ENCODE data around the gene SH3BP5L.

The SH3BP5L gene

DNA sequence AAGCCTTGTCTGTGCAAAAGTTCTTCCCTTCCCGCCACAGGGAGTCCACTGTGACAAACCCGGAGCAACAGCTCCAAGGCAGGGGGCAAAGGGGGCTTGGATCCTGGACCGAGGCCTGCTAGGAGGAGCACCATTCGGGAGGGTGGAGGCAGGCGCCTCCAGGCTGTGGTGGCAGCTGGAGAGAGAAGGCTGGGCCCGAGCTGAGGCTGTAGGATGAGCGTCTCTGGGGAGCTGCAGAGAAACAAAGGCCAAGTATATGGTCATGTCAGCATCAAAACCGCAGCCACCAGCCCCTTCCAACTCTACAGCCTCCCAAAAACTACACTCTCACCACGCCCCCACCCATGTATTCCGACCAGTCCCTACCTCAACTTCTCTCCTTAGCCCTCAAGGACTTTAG lies 579 bp downstream of the SH3BP5L start:
- no peak for DNase-seq

DNA sequence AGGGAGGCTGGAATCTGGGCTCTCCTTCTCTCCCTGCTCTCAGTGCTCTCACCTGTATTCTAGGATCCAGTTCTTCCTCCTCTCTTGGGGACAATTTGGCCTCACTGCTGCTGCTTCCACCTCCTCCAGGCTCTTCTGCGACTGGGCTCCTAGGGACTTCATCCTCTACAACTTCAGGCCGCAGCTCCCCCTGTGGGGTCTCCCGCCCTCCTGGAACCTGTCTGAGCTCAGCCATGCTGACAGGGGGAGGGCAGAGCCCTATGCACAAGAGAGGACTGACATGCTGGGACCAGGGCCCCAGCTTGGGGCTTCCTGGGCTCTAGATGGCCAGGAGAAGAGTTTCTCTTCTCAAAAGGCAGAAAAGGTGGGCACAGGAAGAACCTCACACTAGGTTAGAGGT lies 1.0 kb downstream of the SH3BP5L start:
- DNase-seq = no peak

DNA sequence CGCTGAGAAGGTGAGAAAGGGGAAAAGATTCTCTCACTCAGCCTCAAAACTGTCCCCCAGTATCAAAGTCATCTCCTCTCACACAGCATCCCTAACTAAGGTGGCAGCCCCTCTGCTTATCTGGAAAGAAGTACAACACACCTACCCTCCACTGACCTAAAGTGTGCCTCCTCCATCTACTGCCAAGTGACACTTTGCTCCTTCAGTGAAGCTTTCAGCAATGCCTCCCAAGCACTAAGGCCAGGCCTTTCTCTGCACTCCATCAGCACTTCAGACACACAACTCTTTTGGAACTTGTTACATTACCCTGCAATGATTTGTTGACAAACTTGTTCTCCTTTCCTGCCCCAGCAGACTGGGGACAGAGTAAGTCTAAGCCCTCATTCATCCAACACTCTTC lies 1.4 kb downstream of the SH3BP5L start:
- DNase-seq = no peak

- no peak for DNase-seq
Observed at GRCh38 chr1:248823517-248824001, 2.2 kb downstream of the SH3BP5L start.

- no peak for DNase-seq
Observed at GRCh38 chr1:248822148-248823032, 3.3 kb downstream of the SH3BP5L start.

DNA sequence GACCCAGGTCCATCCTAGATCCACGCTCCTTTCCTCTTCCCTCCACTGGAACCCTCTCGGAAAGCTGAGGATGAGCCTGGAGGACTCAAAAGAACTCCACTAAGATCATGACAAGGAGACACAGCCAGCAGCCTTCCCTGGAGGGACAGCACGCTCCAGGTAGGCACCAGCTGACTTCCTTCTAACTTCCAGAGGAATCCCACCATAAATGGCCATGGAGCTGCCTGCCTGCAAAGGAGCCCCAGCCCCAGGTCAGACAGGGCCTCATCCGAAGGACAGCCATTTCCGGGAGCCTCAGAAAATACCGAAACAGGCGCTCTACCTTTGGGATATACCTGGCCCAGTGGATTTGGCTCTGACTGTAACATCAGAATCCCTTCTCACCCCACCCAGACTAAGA lies 4.1 kb downstream of the SH3BP5L start:
- no peak for DNase-seq

- no peak for DNase-seq
Observed at GRCh38 chr1:248821101-248821500, 4.6 kb downstream of the SH3BP5L start.

DNA sequence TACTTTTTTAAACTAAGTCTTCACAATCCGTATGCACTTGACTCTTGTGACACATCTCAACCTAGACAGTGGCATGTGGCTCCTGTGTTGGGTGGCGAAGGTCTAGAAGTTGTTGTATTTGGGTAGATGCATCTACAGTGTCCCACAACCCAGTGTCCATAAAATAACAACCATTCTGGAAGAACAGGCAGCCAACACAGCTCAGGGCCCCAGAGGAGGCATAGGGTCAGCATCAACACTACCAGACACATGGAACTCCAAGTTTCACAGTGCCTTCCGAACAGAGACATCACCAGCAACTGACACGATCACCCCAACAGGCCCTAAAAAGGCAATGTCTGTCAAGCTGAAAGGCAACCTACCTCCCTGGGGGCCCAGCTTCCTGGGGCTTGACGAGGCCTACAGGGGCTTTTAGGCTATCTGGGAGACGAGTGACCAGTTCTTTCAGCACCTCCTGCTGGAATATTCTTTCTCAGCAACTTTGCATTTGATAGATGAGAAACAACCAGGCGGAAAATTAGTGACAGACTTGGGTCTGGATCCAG lies 5.6 kb downstream of the SH3BP5L start:
- no peak for DNase-seq

GRCh38 chr1:248818505-248819374 lies 7.0 kb downstream of the SH3BP5L start:
- no peak for DNase-seq

GRCh38 chr1:248817065-248817464 lies 8.7 kb downstream of the SH3BP5L start:
- DNase-seq = peak in 1 of 2 donors; percentile 42

GRCh38 chr1:248816042-248816851 lies 9.5 kb downstream of the SH3BP5L start:
- DNase-seq = no peak

- no peak for DNase-seq
Observed at GRCh38 chr1:248815407-248816034, 10.2 kb downstream of the SH3BP5L start.

DNA sequence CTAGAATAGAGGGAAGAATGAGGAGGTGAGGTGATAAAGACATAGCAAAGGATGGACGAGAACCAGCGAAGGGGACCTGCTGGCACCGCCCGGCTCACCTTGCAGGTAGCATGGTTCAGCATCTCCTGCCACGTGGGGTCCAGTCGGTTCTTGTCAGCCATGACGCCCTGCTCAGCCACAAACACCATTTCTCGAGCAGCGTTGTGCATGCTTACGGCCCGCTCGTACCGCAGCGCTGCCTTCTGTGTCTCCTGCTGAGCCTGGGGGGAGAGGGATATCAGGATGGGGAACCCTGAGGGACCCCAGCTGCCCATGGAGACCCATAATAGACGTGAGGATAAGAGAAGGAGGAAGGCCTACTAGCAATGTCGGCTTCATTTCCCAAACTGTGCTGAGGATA lies 11.4 kb downstream of the SH3BP5L start:
- no peak for DNase-seq

DNA sequence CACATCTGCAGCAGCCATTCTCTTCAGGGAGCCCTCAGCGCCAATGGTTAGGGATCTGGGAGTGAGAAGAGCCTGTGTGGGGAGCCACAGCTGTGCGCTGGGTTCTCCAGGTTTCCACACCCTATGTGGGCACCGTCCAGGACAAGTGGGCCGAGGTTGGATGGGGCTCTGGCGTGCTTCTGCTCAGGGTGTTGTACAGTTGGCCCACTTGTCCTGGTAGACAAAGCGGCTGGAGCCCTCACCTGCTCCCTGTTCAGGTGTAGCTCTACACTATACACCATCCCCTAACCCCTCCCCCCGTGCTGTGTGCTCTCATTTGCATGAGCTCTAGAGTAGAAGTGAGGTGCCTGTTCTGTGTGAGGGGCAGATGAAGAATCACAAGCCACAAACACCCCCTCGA lies 12.2 kb downstream of the SH3BP5L start:
- DNase-seq = no peak

DNA sequence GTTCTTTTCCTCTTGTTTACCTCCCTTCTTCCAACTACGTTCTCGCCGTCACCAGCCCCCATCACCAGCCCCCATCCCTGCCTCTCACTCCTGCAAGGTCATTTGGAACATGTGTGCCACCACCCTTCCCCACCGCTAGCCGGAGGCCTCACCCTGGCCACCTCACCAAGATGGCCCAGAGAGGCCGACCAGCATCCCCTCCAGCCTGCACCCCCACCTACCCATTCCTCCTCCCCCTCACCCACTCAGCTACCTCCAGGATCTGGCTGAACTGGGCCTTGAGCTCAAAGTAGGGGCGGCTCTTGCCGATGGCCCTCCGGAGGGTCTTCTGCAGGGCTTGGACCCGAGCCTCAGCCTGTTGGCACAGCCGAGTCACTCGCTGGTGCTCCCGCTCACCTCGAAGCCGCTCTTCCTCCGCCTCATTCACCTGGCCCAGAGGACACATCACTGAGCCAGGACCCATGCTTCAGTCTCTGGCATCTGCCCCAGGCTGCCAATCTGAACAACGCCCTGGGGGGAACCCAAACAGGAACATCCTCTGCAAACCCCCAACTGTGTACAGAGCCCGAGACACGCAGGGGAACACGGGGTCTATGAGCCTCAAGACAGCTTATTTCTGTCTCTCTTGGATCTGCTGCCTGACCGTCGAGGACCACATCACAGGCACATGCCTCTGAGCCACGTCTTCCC lies 12.8 kb downstream of the SH3BP5L start:
- no peak for DNase-seq

- DNase-seq = no peak
Observed at GRCh38 chr1:248811514-248812490, 13.9 kb downstream of the SH3BP5L start.

DNA sequence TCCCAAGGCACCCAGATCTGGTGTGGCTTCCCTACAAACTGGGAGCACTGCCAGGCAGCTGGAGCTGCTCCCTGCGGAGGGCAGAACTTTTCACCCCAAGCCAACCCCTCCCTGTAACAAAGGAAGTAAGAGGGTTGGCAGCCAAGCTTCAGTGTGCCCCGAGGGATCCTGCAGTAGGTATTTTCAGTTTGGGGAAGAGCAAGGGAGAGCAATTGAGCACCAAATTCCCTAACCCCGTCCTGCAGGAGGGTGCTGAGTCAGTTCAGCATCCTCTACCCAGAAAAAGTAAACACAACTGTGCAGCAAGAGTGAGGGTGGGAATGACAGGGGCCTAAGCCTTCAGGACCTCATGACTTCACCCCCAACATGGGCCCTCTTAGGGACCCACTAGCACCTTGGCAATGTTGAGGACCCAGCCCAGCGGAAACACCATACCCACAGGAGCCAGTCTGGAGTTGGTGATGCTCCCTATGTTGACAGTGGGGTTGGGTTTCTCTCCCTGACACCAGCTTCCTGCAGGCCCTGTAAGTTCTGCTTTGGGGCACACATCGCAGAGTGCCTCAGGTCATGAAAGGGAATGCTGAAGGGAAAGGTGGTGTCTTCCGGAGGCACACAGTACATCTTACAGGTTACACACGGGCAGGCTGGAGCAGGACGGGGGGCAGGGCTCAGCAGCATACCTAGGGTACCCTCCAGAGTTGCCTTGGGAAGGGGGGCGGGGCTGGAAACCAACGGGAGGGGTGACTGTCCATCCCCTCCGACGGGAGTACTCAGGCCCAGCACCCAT lies 14.8 kb downstream of the SH3BP5L start:
- DNase-seq = no peak

DNA sequence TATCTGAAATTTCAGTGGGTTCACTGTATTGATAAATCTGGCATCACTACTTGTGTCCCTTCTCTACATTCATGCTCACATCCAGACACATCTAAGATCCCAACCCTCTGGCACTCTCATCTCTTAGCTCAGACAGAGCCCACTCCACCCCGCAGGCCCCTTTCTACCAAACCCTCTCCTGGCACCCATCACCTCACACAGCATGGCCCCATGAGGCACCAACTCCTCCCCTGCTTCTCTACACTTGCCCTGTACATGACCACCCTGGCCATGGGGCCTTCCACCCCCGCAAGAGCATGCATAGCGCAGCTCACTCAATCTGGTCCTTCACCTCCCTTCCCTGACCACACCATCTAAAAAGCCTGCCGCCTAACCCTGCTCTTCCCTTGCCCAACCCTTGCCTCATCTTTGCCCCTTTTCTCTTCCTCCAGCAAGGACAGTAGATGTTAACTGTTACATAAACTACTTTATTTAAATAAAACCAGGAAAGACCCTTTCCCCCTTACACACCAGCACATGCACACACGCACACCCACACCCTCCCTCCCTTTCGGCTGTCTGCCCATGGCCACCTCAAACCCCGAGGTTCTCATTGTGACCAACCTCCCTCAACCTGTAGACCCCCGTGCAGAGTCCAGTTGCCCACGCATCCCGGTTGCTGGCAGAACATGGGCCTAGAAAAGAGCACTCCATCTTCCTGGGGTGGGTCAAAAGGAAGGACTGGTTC lies 15.6 kb downstream of the SH3BP5L start:
- no peak for DNase-seq

DNA sequence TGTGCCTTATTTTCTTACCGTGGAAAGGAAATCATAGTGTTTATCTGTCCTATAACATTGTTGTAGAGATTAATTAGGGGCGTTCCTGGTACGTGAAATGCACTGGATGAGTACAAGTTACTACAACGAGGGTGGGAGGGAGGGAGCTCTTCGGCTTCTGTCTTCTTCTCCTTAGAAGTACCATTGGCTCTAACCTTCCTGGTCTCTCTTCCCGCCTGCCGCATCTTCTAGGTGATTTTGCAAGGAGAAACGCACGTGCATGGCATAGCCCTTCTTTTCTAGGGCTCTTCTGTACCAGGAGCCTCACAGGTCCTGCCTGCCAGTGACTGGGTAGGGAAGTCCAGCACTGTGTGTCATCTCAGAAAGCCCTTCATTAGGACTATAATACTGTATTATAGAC lies 16.8 kb downstream of the SH3BP5L start:
- no peak for DNase-seq
